ENCODE data around the gene ZNF268.
A peak's percentile ranks its signal among the peaks of the same experiment; 100 is the strongest.

The ZNF268 gene

GRCh38 chr12:133201888-133202287, 20.6 kb downstream of the ZNF268 start:
- Histone ChIP-seq H3K9me3 (ENCODE audit: control insufficient read depth, insufficient read depth, low read depth, low read length) (no peaks in the 10 kb centered on the region), H3K27ac (ENCODE audit: extremely low read depth, low read depth, low read length) (no peak overlapping the region), H3K4me1 (ENCODE audit: control insufficient read depth, insufficient read depth, low read length) (no peaks in the 10 kb centered on the region), H3K36me3 (ENCODE audit: control insufficient read depth in 2 of 2, insufficient read depth in 1 of 2, low read length in 2 of 2) (peaks cover 0 to 30% of the 10 kb centered on the region in 2 experiments), H3K4me3 (ENCODE audit: low read depth, low read length) (no peak overlapping the region)
- TF ChIP-seq ZNF48 (tag by site-specific recombination; IDR thresholded peaks at IDR 0.05): no peak
- ChIA-PET CTCF (no interaction called here), POLR2A (no interaction called here)

GRCh38 chr12:133202493-133203343, 21.4 kb downstream of the ZNF268 start:
- ChIA-PET POLR2A (interaction anchor here (0.6 to 0.7 kb wide), 2 partner anchors 123 to 247 kb away, joined by 3 to 4 read pairs; partner anchors contain the start of gene ZNF605), CTCF (no interaction called here)
- Histone ChIP-seq H3K4me1 (ENCODE audit: control insufficient read depth, insufficient read depth, low read length) (no peaks in the 10 kb centered on the region), H3K27ac (ENCODE audit: extremely low read depth, low read depth, low read length) (no peak overlapping the region), H3K9me3 (ENCODE audit: control insufficient read depth, insufficient read depth, low read depth, low read length) (no peaks in the 10 kb centered on the region), H3K4me3 (ENCODE audit: low read depth, low read length) (no peak overlapping the region), H3K36me3 (ENCODE audit: control insufficient read depth in 2 of 2, insufficient read depth in 1 of 2, low read length in 2 of 2) (peaks cover 0 to 30% of the 10 kb centered on the region in 2 experiments; a peak in 2 of 3 replicates)
- TF ChIP-seq ZNF274 (IDR thresholded peaks at IDR 0.05; ENCODE audit: low read length): peak; percentile 15; the same call in 1 of the 2 replicates
- peak; percentile 97; the same call in 1 of the 2 replicates for TF ChIP-seq ZNF274 (tag by site-specific recombination; IDR thresholded peaks at IDR 0.05; ENCODE audit: borderline replicate concordance)
- no peak for TF ChIP-seq ZNF157 (tag by site-specific recombination; IDR thresholded peaks at IDR 0.05)
- TF ChIP-seq ZFP69B (tag by site-specific recombination; IDR thresholded peaks at IDR 0.05): no peak
- TF ChIP-seq ZNF626 (tag by site-specific recombination; IDR thresholded peaks at IDR 0.05): 0 out of 2 replicates have a peak, but pooled peaks have one; percentile 19
- no peak for TF ChIP-seq ZSCAN5A (tag by site-specific recombination; IDR thresholded peaks at IDR 0.05)
- TF ChIP-seq TSHZ1 (tag by site-specific recombination; IDR thresholded peaks at IDR 0.05; ENCODE audit: borderline replicate concordance): no peak
- peak; percentile 46; the same call in 1 of the 2 replicates for TF ChIP-seq ZNF280D (tag by site-specific recombination; IDR thresholded peaks at IDR 0.05)
- no peak for TF ChIP-seq GLI2 (tag by site-specific recombination; IDR thresholded peaks at IDR 0.05; ENCODE audit: borderline replicate concordance, low read depth)
- TF ChIP-seq KLF9 (tag by site-specific recombination; IDR thresholded peaks at IDR 0.05; ENCODE audit: low read depth): no peak
- TF ChIP-seq ZBTB26 (tag by site-specific recombination; optimal IDR thresholded peaks at IDR 0.05): no peak
- 0 out of 2 replicates have a peak, but pooled peaks have one; percentile 9 for TF ChIP-seq KLF16 (tag by site-specific recombination; IDR thresholded peaks at IDR 0.05)
- TF ChIP-seq HOXA7 (CRISPR knock-in tag; IDR thresholded peaks at IDR 0.05; ENCODE audit: borderline replicate concordance): no peak
- TF ChIP-seq ZNF362 (tag by site-specific recombination; IDR thresholded peaks at IDR 0.05): no peak
- 0 out of 2 replicates have a peak, but pooled peaks have one; percentile 62 for TF ChIP-seq TRIM28 (IDR thresholded peaks at IDR 0.05; ENCODE audit: borderline replicate concordance, low read length)
- peak; percentile 97 for TF ChIP-seq SETDB1 (IDR thresholded peaks at IDR 0.05; ENCODE audit: insufficient read length, low read length)
- TF ChIP-seq ZNF776 (tag by site-specific recombination; IDR thresholded peaks at IDR 0.05; ENCODE audit: borderline replicate concordance): no peak
- no peak for TF ChIP-seq ZNF366 (tag by site-specific recombination; conservative IDR thresholded peaks at IDR 0.05)
- no peak for TF ChIP-seq ZNF302 (tag by site-specific recombination; IDR thresholded peaks at IDR 0.05; ENCODE audit: low read depth)

Measured in HEK293 (cell line).